Ishikawa (cell line): ENCODE results near the gene OR2A14.

Experiments
- CEBPB ChIP-seq: IDR thresholded peaks from 2 replicates; pipeline ENCODE4 v1.6.1; 2012
- EGR1 ChIP-seq: IDR thresholded peaks from 2 replicates; pipeline ENCODE4 v1.6.1; 2012
- EP300 ChIP-seq: IDR thresholded peaks from 2 replicates; pipeline ENCODE4 v1.6.1; 2012; ENCODE audit warnings: borderline replicate concordance
- FOXM1 ChIP-seq: IDR thresholded peaks from 2 replicates; pipeline ENCODE4 v1.6.1; 2012; ENCODE audit warnings: low read depth, borderline replicate concordance
- NFIC ChIP-seq: IDR thresholded peaks from 2 replicates; pipeline ENCODE4 v1.6.1; 2012
- RAD21 ChIP-seq: IDR thresholded peaks from 2 replicates; pipeline ENCODE4 v1.6.1; 2012; ENCODE audit warnings: low read depth
- REST ChIP-seq: IDR thresholded peaks from 2 replicates; pipeline ENCODE4 v1.6.1; 2012; ENCODE audit warnings: low read depth, mild to moderate bottlenecking
- TAF1 ChIP-seq: IDR thresholded peaks from 2 replicates; pipeline ENCODE4 v1.6.1; 2012; ENCODE audit warnings: low read depth, mild to moderate bottlenecking
- TEAD4 ChIP-seq: IDR thresholded peaks from 2 replicates; pipeline ENCODE4 v1.6.1; 2012
- YY1 ChIP-seq: IDR thresholded peaks from 2 replicates; pipeline ENCODE4 v1.6.1; 2012; ENCODE audit warnings: low read depth
- ZBTB7A ChIP-seq: IDR thresholded peaks from 2 replicates; pipeline ENCODE4 v1.6.1; 2012; ENCODE audit warnings: low read depth

DNA sequence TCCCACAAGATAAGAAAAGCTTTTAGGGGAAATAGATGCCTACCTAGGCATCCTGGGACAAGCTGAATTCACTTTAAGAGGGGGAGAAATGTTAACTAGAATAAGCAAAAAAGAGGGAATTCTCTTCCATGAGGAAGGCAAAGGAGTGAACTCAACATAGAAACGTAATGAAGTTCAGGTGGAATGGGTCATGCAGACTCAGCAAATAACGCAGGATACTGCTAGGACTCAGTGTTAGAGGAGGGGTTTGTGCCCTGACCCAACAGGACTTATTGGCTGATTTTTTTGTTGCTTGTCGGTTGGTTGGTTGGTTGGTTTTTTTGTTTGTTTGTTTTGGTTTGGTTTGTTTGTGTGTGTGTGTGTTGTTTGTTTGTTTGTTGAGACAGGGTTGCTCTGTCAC, 9.3 kb downstream of the OR2A14 start:
- TF ChIP-seq REST (no peak), CEBPB (no peak), TEAD4 (no peak), ZBTB7A (no peak), YY1 (no peak), NFIC (no peak), TAF1 (no peak), FOXM1 (no peak), RAD21 (no peak), EP300 (no peak), EGR1 (no peak)
